ENCODE measurements around the gene ERMAP. TPM values are rescaled to one million over a fixed set of nuclear protein-coding genes. Genes with fewer than 3 reads are reported as not detected.

Gene ERMAP
- total and polyA plus RNA-seq, 2 experiments from 2014 or later, result 1.2 to 2.2 TPM

GRCh38 chr1:42833981-42834380 lies 17.1 kb downstream of the ERMAP start (continued):
- TF ChIP-seq CTCF (conservative IDR thresholded peaks at IDR 0.05; ENCODE audit: low read depth in 2 of 2) (no peak), REST (IDR thresholded peaks at IDR 0.05; ENCODE audit: unreplicated experiment) (no peak), NANOG (IDR thresholded peaks at IDR 0.05; ENCODE audit: borderline replicate concordance) (no peak), ZNF331 (CRISPR knock-in tag; IDR thresholded peaks at IDR 0.05; ENCODE audit: low read depth) (no peak), CREB1 (CRISPR knock-in tag; IDR thresholded peaks at IDR 0.05; ENCODE audit: low read depth) (no peak), ZNF114 (CRISPR knock-in tag; IDR thresholded peaks at IDR 0.05) (no peak), STAT1 (IDR thresholded peaks at IDR 0.05; ENCODE audit: unreplicated experiment) (no peak), POLR2AphosphoS5 (IDR thresholded peaks at IDR 0.05; ENCODE audit: low read depth) (no peak)

GRCh38 chr1:42834803-42835202 lies 17.9 kb downstream of the ERMAP start:
- no peak overlapping the region for H3K4me3 Mint-ChIP-seq
- no peaks in the 10 kb centered on the region; the same call in 2 of the 3 replicates for H3K36me3 Mint-ChIP-seq (ENCODE audit: low read depth)
- Histone ChIP-seq H3K36me3 (ENCODE audit: insufficient read depth) (no peaks in the 10 kb centered on the region), H3K4me3 (no peak overlapping the region), H3K27me3 (ENCODE audit: insufficient read depth) (no peaks in the 10 kb centered on the region), H3K79me2 (replicated peaks; ENCODE audit: insufficient read depth) (no peaks in the 10 kb centered on the region), H3K27ac (ENCODE audit: low read depth) (no peak overlapping the region), H3K4me1 (ENCODE audit: insufficient read depth) (no peaks in the 10 kb centered on the region), H3F3A (replicated peaks; ENCODE audit: low read depth) (no peaks in the 10 kb centered on the region), H2AFZ (no peak overlapping the region), H4K20me1 (replicated peaks; ENCODE audit: insufficient read depth) (no peaks in the 10 kb centered on the region; the same call in 1 of the 2 replicates), H3K4me2 (no peak overlapping the region), H3K9me2 (ENCODE audit: insufficient read depth) (no peaks in the 10 kb centered on the region)
- no peak for TF ChIP-seq REST (IDR thresholded peaks at IDR 0.05; ENCODE audit: unreplicated experiment)
- TF ChIP-seq CTCF (conservative IDR thresholded peaks at IDR 0.05; ENCODE audit: low read depth in 2 of 2), result no peak
- no peak for TF ChIP-seq POLR2AphosphoS5 (IDR thresholded peaks at IDR 0.05; ENCODE audit: low read depth)
- no peak for TF ChIP-seq EZH2phosphoT487 (IDR thresholded peaks at IDR 0.05; ENCODE audit: unreplicated experiment)
- no peak for TF ChIP-seq ETS1 (IDR thresholded peaks at IDR 0.05)
- TF ChIP-seq NANOG (IDR thresholded peaks at IDR 0.05; ENCODE audit: borderline replicate concordance), result no peak
- H3K4me1 Mint-ChIP-seq, result no peaks in the 10 kb centered on the region
- ATAC-seq (no peak), DNase-seq (ENCODE audit: low spot score) (no peak)
- no peak overlapping the region for H3K27ac Mint-ChIP-seq
- H3K27me3 Mint-ChIP-seq (ENCODE audit: insufficient read depth, low read depth, poor library complexity), result peaks cover 12% of the 10 kb centered on the region
- H3K9me3 Mint-ChIP-seq, result no peaks in the 10 kb centered on the region

Data from GM23338 (cell line).